SK-N-MC (cell line): ENCODE measurements around the gene MGMT.

Experiments
- EZH2 ChIP-seq: fragments of 200-600 bp; sonication (generic); IDR thresholded peaks from one replicate; pipeline ENCODE4 v1.6.1; 2017; ENCODE audit warnings: antibody characterized with exemption
- FOXP2 ChIP-seq: optimal IDR thresholded peaks from 2 replicates; pipeline ENCODE3; 2011; ENCODE audit warnings: mild to moderate bottlenecking, moderate library complexity; ENCODE audit not compliant: insufficient read depth; ENCODE audit errors: extremely low read length, control extremely low read depth
- POLR2AphosphoS5 ChIP-seq: IDR thresholded peaks from 2 replicates; pipeline ENCODE4 v1.6.1; 2012; ENCODE audit warnings: mild to moderate bottlenecking, low read depth, low read length, borderline replicate concordance

- no peak for TF ChIP-seq POLR2AphosphoS5
- no peak for TF ChIP-seq EZH2
- TF ChIP-seq FOXP2 = no peak
Measured at GRCh38 chr10:129680661-129681344, 213.8 kb downstream of the MGMT start.
